Endothelial cell of umbilical vein (primary cell): Measurements from ENCODE around the gene SPINK4.

Source experiments
- EZH2 ChIP-seq: IDR thresholded peaks from 2 replicates; pipeline ENCODE4 v1.6.1; 2012; ENCODE audit warnings: borderline replicate concordance, low read depth, mild to moderate bottlenecking, moderate library complexity, low read length, inconsistent platforms; ENCODE audit not compliant: severe bottlenecking
- FOS ChIP-seq: IDR thresholded peaks from 2 replicates; pipeline ENCODE4 v1.6.1; 2011; ENCODE audit warnings: mild to moderate bottlenecking, low read length, moderate library complexity, borderline replicate concordance; ENCODE audit not compliant: insufficient read depth
- POLR2A ChIP-seq: IDR thresholded peaks from 2 replicates; pipeline ENCODE4 v1.6.1; 2012; ENCODE audit warnings: low read depth, mild to moderate bottlenecking, control low read depth, low read length
- POLR2AphosphoS5 ChIP-seq: IDR thresholded peaks from 2 replicates; pipeline ENCODE4 v1.6.1; 2012; ENCODE audit warnings: low read depth, mild to moderate bottlenecking, control low read depth, low read length, moderate library complexity; ENCODE audit not compliant: insufficient read depth
- TF ChIP-seq, protein P1 (sequence below), 2 donors: IDR thresholded peaks; 1 replicate in 1 of 2; 2 replicates in 1 of 2; pipeline ENCODE4 v1.5.1; 2011; ENCODE audit warnings: low read length in 2 of 2, mild to moderate bottlenecking in 2 of 2, moderate library complexity in 2 of 2, control low read depth in 1 of 2, inconsistent platforms in 1 of 2, low read depth in 1 of 2; ENCODE audit not compliant: insufficient read depth in 1 of 2; ENCODE audit errors: extremely low read depth in 1 of 2

DNA sequence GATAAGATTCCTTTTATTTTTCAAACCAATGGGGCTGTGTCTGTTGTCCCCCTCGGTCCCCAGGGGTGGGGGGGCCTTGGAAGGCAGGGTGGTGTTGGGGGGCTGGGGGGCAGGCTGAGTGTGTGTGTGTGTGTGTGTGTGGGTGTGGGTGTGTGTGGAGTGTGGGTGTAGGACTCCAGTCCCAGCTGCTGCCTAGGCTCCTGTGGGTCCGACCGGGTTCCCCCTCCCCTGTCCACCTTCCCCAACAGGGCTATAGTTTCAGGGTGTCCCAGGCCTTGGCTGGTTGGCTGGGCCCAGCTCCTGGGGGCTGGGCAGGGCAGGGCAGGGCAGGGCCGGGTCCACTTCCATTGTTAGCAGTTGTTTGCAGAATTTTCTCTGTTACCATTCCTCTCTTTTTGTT is 48.3 kb downstream of the SPINK4 start:
- TF ChIP-seq POLR2A (no peak), POLR2AphosphoS5 (no peak), FOS (no peak), EZH2 (no peak)
- TF ChIP-seq, protein P1, sequence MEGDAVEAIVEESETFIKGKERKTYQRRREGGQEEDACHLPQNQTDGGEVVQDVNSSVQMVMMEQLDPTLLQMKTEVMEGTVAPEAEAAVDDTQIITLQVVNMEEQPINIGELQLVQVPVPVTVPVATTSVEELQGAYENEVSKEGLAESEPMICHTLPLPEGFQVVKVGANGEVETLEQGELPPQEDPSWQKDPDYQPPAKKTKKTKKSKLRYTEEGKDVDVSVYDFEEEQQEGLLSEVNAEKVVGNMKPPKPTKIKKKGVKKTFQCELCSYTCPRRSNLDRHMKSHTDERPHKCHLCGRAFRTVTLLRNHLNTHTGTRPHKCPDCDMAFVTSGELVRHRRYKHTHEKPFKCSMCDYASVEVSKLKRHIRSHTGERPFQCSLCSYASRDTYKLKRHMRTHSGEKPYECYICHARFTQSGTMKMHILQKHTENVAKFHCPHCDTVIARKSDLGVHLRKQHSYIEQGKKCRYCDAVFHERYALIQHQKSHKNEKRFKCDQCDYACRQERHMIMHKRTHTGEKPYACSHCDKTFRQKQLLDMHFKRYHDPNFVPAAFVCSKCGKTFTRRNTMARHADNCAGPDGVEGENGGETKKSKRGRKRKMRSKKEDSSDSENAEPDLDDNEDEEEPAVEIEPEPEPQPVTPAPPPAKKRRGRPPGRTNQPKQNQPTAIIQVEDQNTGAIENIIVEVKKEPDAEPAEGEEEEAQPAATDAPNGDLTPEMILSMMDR (IDR thresholded peaks at IDR 0.05; ENCODE audit: extremely low read depth in 1 of 2, insufficient read depth in 1 of 2, low read depth in 1 of 2, low read length in 2 of 2): no peak
